Prostate gland (tissue), 2 donors: ENCODE data around the gene ADGRG3. TPM values are rescaled to one million over a fixed set of nuclear protein-coding genes. Genes with fewer than 3 reads are reported as not detected.

Experiments used
- DNase-seq: peaks from one replicate; pipeline ENCODE4 v3.0.0-alpha.2; 2019; ENCODE audit warnings: low spot score
- H3K27ac ChIP-seq, 2 donors: fragments of 200-600 bp; sonication (generic); 2 replicates each; pipeline ENCODE4 v1.5.1; 2017 to 2019
- H3K27me3 ChIP-seq: fragments of 200-600 bp; sonication (generic); replicated peaks from 2 replicates; pipeline ENCODE4 v1.5.1; 2019; ENCODE audit not compliant: insufficient read depth
- H3K36me3 ChIP-seq, 2 donors: fragments of 200-600 bp; sonication (generic); 1 replicate in 1 of 2; 2 replicates in 1 of 2; pipeline versions ENCODE4 v1.5.1 to v1.8.1; 2017 to 2019
- H3K4me1 ChIP-seq: fragments of 200-600 bp; sonication (generic); replicated peaks from 2 replicates; pipeline ENCODE4 v1.5.1; 2019
- H3K4me3 ChIP-seq, 2 donors: fragments of 200-600 bp; sonication (generic); 2 replicates each; pipeline ENCODE4 v1.5.1; 2017 to 2019
- H3K9me3 ChIP-seq: fragments of 200-600 bp; sonication (generic); 2 replicates; pipeline ENCODE4 v1.5.1; 2017
- POLR2A ChIP-seq: fragments of 450-650 bp; IDR thresholded peaks from one replicate; pipeline ENCODE4 v1.6.1; 2016; ENCODE audit warnings: antibody characterized with exemption, mild to moderate bottlenecking
- POLR2AphosphoS5 ChIP-seq: sonication (generic); formaldehyde crosslinking; IDR thresholded peaks from one replicate; pipeline ENCODE4 v1.6.1; 2017; ENCODE audit warnings: antibody characterized with exemption
- WGBS: methylation state at CpG from one replicate; pipeline ENCODE4 v1.1.5; 2018; 5-methylcytosine and 5-hydroxymethylcytosine counted together
- intact Hi-C: fragments of 100-400 bp; cut with DNase I; formaldehyde crosslinking; loops from one replicate; pipeline ENCODE4 v1.14.2; 2022
- total RNA-seq, 2 donors: library from RNA; depleted of rRNA; stranded (reverse); fragments of >200 nt; gene quantifications; one replicate each; pipeline ENCODE4 v1.1.0, GENCODE V29; 2016
- TF ChIP-seq, protein P1 (sequence below), 4 experiments: fragments of 200-600 bp in 2 of 4; fragments of 450-650 bp in 2 of 4; sonication (generic) in 2 of 4; IDR thresholded peaks; 1 replicate in 3 of 4; 2 replicates in 1 of 4; pipeline ENCODE4 v1.5.1; 2016 to 2019; ENCODE audit warnings: antibody characterized with exemption in 4 of 4, mild to moderate bottlenecking in 2 of 4, moderate library complexity in 2 of 4

The ADGRG3 gene
- total RNA-seq, 2 donors from 2014 or later = not detected

DNA sequence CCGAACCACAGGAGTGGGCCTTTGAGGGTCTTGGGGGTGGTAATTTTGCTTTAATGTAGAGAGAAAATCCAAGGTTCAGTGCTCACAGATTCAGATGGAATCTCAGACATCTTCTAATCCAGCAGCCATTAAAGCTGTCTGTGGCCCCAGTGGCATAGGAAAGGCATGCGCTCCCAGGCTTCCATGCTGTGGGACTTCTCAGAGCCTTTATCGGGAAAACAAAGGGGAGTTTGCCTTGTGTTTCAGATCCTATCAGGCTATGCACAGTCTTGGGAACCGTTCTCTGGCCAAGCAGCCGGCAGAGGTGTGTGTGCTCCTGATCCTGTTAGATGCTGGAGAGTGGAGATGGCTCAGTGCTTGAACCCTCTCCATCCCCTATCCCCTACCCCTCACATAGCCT lies 31.9 kb upstream of the ADGRG3 start:
- intact Hi-C loops = no loop called here
- Histone ChIP-seq H3K4me1 (peaks cover 16% of the 10 kb centered on the region), H3K27me3 (no peaks in the 10 kb centered on the region), H3K4me3 (no peak overlapping the region), H3K9me3 (no peaks in the 10 kb centered on the region), H3K27ac (no peak overlapping the region), H3K36me3 (no peaks in the 10 kb centered on the region)
- WGBS = 72% methylated on average over 5 of the region's 5 CpGs
- TF ChIP-seq, protein P1, sequence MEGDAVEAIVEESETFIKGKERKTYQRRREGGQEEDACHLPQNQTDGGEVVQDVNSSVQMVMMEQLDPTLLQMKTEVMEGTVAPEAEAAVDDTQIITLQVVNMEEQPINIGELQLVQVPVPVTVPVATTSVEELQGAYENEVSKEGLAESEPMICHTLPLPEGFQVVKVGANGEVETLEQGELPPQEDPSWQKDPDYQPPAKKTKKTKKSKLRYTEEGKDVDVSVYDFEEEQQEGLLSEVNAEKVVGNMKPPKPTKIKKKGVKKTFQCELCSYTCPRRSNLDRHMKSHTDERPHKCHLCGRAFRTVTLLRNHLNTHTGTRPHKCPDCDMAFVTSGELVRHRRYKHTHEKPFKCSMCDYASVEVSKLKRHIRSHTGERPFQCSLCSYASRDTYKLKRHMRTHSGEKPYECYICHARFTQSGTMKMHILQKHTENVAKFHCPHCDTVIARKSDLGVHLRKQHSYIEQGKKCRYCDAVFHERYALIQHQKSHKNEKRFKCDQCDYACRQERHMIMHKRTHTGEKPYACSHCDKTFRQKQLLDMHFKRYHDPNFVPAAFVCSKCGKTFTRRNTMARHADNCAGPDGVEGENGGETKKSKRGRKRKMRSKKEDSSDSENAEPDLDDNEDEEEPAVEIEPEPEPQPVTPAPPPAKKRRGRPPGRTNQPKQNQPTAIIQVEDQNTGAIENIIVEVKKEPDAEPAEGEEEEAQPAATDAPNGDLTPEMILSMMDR (IDR thresholded peaks at IDR 0.05) = no peak
- no peak for TF ChIP-seq POLR2A
- TF ChIP-seq POLR2AphosphoS5 = no peak
- no peak for DNase-seq

DNA sequence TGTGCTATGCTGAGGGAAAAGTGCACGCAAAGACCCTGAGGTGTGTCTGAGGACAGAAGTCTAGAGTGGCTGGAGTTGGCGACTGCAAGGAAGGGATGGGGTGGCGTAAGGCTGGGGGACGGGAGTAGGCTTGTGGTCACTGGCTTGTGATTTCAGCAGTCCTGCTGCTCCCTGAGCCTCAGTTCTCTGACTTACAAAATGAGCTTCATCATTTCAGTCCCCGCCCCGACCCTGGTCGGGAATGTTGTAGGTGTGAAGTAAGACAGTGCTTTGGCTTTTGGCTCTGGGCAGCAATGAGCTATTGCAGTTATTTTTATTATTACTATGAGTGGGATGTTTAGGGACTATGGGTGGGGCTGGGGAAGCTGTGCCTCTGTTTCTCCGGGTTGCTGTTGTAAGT lies 31.1 kb upstream of the ADGRG3 start:
- H3K9me3 ChIP-seq = no peaks in the 10 kb centered on the region
- intact Hi-C loops = no loop called here
- no peak for DNase-seq
- no peak for TF ChIP-seq POLR2AphosphoS5
- TF ChIP-seq, protein P1 (IDR thresholded peaks at IDR 0.05) = no peak
- no peak for TF ChIP-seq POLR2A
- H3K36me3 ChIP-seq = no peaks in the 10 kb centered on the region
- 49% methylated on average over 8 of the region's 8 CpGs for WGBS
- H3K27ac ChIP-seq = peak overlapping the region; percentile 14 to 41
- no peaks in the 10 kb centered on the region for H3K27me3 ChIP-seq
- peaks cover 16% of the 10 kb centered on the region for H3K4me1 ChIP-seq
- H3K4me3 ChIP-seq = no peak overlapping the region

DNA sequence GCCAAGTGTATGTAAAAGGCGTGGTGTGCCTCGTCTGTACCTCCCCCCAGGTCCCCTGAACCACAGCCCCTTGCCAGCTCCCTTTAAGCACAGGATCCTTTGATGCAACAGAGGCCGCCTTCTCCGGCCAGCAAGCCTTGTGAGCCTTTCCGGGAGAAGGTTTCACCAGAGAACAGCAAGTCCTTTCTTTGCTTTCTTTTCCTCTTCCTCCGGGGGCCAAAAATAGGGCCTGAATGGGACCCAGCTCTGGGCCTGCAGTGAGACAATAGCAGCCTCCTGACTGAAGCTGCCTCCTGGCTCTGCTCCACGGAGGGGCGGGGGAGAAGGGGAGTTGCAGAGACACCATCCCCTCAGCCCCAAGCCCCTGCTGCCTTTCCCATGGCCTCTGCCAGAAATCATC lies 30.7 kb upstream of the ADGRG3 start:
- Histone ChIP-seq H3K4me3 (no peak overlapping the region), H3K27ac (peak overlapping the region; percentile 41 to 46), H3K4me1 (peaks cover 16% of the 10 kb centered on the region), H3K9me3 (no peaks in the 10 kb centered on the region), H3K36me3 (no peaks in the 10 kb centered on the region), H3K27me3 (no peaks in the 10 kb centered on the region)
- TF ChIP-seq POLR2A = no peak
- TF ChIP-seq, protein P1 (IDR thresholded peaks at IDR 0.05) = no peak
- TF ChIP-seq POLR2AphosphoS5 = peak; percentile 53
- intact Hi-C loops = no loop called here
- 25% methylated on average over 8 of the region's 8 CpGs for WGBS
- DNase-seq = no peak

DNA sequence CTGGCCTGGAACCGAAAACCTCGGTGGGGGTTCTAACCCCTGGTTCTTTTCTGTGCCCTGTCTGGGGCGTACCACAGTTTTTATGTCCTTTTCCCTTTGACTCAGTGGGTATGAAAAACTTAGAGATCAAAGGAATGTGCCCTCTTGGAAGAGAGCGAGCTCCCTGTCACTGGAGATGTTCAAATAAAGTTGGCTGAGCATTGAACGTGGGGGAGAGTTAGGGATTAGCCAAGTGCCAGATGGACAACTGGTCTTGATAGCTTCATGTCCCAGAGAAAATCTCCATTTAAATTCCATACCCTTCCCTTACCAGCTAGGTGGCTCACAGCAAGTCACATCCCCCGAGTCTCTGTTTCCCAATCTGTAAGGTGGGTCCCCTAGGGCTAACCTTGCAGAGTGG lies 30.1 kb upstream of the ADGRG3 start:
- TF ChIP-seq POLR2AphosphoS5 (no peak), POLR2A (no peak)
- TF ChIP-seq, protein P1 (IDR thresholded peaks at IDR 0.05) = no peak
- H3K4me1 ChIP-seq = peaks cover 16% of the 10 kb centered on the region
- H3K27me3 ChIP-seq = no peaks in the 10 kb centered on the region
- intact Hi-C loops = no loop called here
- no peaks in the 10 kb centered on the region for H3K36me3 ChIP-seq
- H3K27ac ChIP-seq = peak overlapping the region; percentile 41 to 46
- H3K4me3 ChIP-seq = no peak overlapping the region
- DNase-seq = no peak
- H3K9me3 ChIP-seq = no peaks in the 10 kb centered on the region
- 72% methylated on average over 6 of the region's 6 CpGs for WGBS

DNA sequence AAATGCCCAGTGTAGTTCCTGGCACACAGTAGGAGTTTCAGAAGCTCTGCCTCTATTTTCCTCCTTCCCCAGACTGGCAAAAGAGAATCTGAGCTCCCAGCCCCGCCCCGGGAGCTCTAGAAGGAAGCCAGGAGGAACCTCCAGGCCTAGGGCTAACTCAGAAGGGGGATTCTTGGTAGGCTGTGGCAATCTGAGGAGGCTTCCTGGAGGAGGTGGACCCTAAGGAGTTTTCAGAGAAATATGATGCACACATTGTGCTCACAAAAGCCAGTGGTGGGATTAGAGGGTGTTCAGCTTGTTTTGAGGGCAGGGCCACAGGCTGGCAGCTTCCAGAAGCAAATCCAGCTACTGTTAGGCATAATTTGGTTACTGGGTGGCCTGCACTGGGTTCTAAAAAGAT lies 29.7 kb upstream of the ADGRG3 start:
- intact Hi-C loops = no loop called here

More for the DNA sequence above, 29.7 kb upstream of the ADGRG3 start:
- no peaks in the 10 kb centered on the region for H3K9me3 ChIP-seq
- H3K36me3 ChIP-seq = no peaks in the 10 kb centered on the region
- peaks cover 16% of the 10 kb centered on the region for H3K4me1 ChIP-seq
- peak overlapping the region; percentile 41 to 46 for H3K27ac ChIP-seq
- no peaks in the 10 kb centered on the region for H3K27me3 ChIP-seq
- H3K4me3 ChIP-seq = no peak overlapping the region
- WGBS = 100% methylated on average over 2 of the region's 2 CpGs
- TF ChIP-seq, protein P1 (IDR thresholded peaks at IDR 0.05) = no peak
- TF ChIP-seq POLR2AphosphoS5 = no peak
- TF ChIP-seq POLR2A = no peak
- DNase-seq = no peak
